ENCODE measurements around the gene CFAP161. TPM values are rescaled to one million over a fixed set of nuclear protein-coding genes. Genes with fewer than 3 reads are reported as not detected.

CFAP161 gene
- total and polyA plus RNA-seq, 2 of the 13 experiments (the other 11 are each of a cell fraction or from before 2014, with no cell fraction given), result not detected

DNA sequence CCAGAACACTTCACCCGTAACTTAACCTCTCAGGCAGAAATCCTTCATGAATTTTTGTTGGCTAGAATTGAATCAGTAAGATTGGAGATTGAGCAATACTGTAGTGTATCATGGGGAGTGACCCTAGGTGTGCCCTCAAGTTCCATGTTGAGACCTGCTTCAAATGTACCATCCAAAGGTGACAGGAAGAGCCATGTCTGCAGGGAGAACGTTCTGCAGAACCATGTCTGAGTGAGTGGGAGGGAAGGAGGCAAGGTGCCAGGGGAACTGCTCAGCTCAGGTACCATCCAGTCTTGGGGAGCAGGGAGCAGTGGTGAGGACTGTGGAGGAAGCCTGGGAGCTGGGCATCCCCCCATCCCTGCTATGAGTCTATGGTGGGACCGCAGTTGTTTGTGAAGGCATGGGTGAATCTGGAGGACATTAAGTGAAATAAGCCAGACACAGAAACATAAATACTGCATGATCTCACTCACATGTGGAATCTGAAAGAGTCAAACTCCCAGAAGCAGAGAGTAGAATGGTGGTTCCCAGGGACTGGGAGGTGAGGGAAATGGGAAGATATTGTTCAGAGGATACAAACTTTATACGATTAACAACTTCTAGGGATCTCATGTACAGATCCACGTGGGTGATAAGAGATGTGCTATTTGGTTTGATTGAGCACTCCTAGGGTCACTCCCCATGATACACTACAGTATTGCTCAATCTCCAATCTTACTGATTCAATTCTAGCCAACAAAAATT lies 23.3 kb downstream of the CFAP161 start:
- no peak overlapping the region for H3K27ac ChIP-seq (ENCODE audit: extremely low read length, insufficient read depth, low read length)
- no peak overlapping the region for H2AFZ ChIP-seq (ENCODE audit: low read length)
- intact Hi-C loops (cut with micrococcal nuclease; ENCODE audit: unreplicated experiment) (no loop called here), in situ Hi-C loops (cut with HindIII; ENCODE audit: extremely low pct_ligation_motif_present, low pct_unique_long_range_greater_than_20kb) (no loop called here)
- H3K4me1 ChIP-seq (ENCODE audit: insufficient read depth, low read length), result no peaks in the 10 kb centered on the region
- no peak for ATAC-seq
- no peak for FAIRE-seq
- 4% methylated on average over 5 of the region's 5 CpGs for WGBS (ENCODE audit: low lambda C conversion rate)
- H3K36me3 ChIP-seq (replicated peaks in 1 of 2; ENCODE audit: control insufficient read depth in 1 of 2, insufficient read depth in 2 of 2, low read length in 2 of 2), result no peaks in the 10 kb centered on the region
- peaks cover 0 to 4% of the 10 kb centered on the region in 2 experiments; a peak in 1 of 5 replicates for H3K27me3 ChIP-seq (ENCODE audit: control insufficient read depth in 1 of 2, insufficient read depth in 2 of 2, low read length in 2 of 2)
- DNase-seq (ENCODE audit: low spot score), result no peak
- H4K20me1 ChIP-seq (ENCODE audit: insufficient read depth, low read length), result no peaks in the 10 kb centered on the region
- ChIA-PET POLR2A (no interaction called here), CTCF (ENCODE audit: low intra/inter-chr PET ratio, low total read pairs) (interaction anchor here (0.6 kb wide), 1 partner anchor 324 kb away, joined by 3 read pairs; no protein-coding TSS in a partner anchor)
- no peak overlapping the region for H3K4me2 ChIP-seq (ENCODE audit: low read depth, low read length)
- H3K4me3 ChIP-seq (replicated peaks in 1 of 3; ENCODE audit: insufficient read depth in 1 of 3, low read depth in 2 of 3, low read length in 3 of 3), result no peak overlapping the region
- H3K9me3 ChIP-seq (ENCODE audit: low read length), result no peaks in the 10 kb centered on the region
- no TSS peak for BruUV-seq (replicated peaks)
- no peaks in the 10 kb centered on the region for H3K79me2 ChIP-seq (ENCODE audit: insufficient read depth, low read length)
- H3K9ac ChIP-seq (ENCODE audit: insufficient read depth, low read depth, low read length), result no peak overlapping the region
- TF ChIP-seq ARID5B (CRISPR knock-in tag; IDR thresholded peaks at IDR 0.05), result no peak
- TF ChIP-seq SALL2 (CRISPR knock-in tag; IDR thresholded peaks at IDR 0.05), result no peak
- no peak for TF ChIP-seq SUZ12 (IDR thresholded peaks at IDR 0.05; ENCODE audit: low read depth, low read length)
- TF ChIP-seq FOXA1 (IDR thresholded peaks at IDR 0.05), result no peak
- TF ChIP-seq FOXA1 (CRISPR knock-in tag; IDR thresholded peaks at IDR 0.05), result no peak
- no peak for TF ChIP-seq SKI (IDR thresholded peaks at IDR 0.05; ENCODE audit: partially characterized antibody)
- TF ChIP-seq ZSCAN29 (CRISPR knock-in tag; conservative IDR thresholded peaks at IDR 0.05), result no peak
- no peak for TF ChIP-seq HMGXB3 (CRISPR knock-in tag; IDR thresholded peaks at IDR 0.05; ENCODE audit: borderline replicate concordance)
- TF ChIP-seq EHMT2 (IDR thresholded peaks at IDR 0.05; ENCODE audit: borderline replicate concordance, low read depth, low read length), result no peak
- TF ChIP-seq MAZ (IDR thresholded peaks at IDR 0.05; ENCODE audit: borderline replicate concordance, low read depth, low read length), result no peak
- no peak for TF ChIP-seq MAZ (CRISPR knock-in tag; IDR thresholded peaks at IDR 0.05; ENCODE audit: low read depth)
- TF ChIP-seq ZNF790 (CRISPR knock-in tag; IDR thresholded peaks at IDR 0.05; ENCODE audit: borderline replicate concordance), result no peak
- TF ChIP-seq CREM (IDR thresholded peaks at IDR 0.05), result no peak
- no peak for TF ChIP-seq CREM (CRISPR knock-in tag; IDR thresholded peaks at IDR 0.05)
- TF ChIP-seq ZNF678 (CRISPR knock-in tag; IDR thresholded peaks at IDR 0.05), result no peak

All from HepG2 (cell line).